DMS153 (cell line): ENCODE results near the gene UBE3B.

Source experiments
- DNase-seq: peaks from one replicate; lab custom pipeline; 2025; lab: John Stamatoyannopoulos, UW

Gene UBE3B

DNA sequence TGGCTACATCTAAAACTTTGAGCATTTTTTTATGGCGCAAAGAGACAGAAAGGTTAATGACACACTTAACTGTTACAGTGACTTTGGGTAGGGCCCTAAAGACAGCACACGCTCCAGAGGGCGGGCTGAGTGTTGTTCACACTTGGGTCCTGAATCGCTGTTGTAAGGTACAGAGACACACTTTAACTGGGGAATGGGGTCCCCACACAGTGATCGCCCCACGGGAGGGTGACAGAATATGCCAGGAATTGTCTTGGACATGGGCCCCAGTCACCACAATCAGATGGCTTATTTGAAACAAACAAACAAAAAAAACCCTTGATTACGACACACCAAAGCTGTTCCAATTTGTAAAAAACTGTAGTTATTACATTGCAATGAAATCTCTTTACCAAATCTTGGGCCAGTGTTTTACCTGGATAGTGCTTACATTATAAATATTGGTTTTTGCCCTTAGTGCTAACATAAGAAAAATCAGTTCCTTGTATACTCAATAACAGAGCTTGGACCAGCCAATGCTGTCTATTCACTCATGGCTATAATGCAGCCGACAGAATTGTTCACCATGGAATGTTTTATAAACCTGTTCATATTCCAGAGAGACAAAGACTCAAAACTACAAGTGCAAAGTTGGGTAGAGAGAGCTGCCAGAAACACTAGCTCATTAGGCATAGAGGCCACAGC lies 28.6 kb upstream of the UBE3B start:
- DNase-seq = no peak

DNA sequence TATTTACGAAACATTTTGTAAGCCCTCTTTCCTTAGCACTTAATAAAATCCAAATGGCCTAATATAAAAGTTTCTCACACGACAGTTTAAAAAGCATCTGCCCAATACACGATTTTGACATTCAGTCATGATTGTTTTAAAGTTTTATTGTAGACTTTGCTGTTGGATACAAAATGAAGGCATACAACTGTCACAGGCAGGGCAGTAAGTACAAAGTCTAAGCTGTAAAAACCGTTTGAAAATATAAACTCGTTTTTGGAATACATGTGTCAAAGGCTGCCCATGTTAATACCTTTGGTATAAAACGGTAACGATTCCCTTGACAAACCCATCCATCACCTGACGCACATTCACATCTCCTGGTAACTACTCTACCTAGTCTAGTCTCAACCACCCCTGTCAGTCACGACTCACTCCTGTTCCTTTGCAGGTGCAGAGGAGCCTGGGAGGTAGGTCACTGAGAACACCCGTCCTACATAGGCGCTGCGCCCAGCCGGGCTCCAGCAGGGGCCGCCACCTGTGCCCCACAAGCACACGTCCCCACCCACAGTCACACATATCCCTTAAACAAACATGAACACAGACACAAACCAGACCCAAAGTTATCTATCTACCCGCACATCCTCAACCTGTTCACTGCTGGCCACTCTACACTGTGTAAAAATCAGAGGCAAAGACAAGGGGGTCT lies 27.4 kb upstream of the UBE3B start:
- DNase-seq = no peak

DNA sequence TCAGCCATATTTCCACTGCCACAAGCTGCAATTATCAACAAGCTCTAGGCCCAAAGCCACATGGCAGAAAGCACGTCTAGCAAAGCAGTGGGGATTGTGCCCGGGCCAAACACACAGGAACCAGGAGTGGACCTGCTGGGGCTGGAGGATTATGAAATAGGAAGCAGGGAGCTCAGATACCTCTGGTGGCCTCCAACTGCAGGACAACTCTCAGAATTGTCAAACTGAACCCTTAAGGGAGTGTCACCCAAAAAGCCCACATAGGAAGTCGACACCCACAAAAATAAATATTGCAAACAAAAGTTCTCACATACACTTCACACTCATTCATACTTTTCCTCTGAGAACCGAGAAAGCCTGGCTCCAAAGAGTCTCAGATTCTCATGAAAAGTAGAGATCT lies 26.5 kb upstream of the UBE3B start:
- DNase-seq = no peak

DNA sequence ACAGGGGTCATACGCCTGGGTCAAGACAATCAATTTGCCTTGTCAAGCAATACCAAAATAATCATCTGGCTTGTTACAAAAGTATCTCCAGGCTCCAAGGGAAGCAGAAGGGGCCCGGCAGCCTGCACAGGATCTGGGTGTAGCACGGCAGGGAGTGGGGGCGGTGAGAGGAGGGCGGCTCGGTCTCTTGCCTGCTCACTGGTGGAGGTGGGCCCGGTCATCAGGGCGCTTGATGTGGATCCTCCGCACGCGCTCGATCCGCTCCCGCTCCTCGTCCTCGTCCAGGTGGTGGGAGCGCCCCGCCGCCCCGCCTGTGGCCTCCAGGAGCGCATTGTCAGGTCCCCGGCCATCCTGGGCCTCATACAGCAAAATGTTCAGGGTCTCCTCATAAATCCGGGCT lies 26.0 kb upstream of the UBE3B start:
- DNase-seq = no peak

DNA sequence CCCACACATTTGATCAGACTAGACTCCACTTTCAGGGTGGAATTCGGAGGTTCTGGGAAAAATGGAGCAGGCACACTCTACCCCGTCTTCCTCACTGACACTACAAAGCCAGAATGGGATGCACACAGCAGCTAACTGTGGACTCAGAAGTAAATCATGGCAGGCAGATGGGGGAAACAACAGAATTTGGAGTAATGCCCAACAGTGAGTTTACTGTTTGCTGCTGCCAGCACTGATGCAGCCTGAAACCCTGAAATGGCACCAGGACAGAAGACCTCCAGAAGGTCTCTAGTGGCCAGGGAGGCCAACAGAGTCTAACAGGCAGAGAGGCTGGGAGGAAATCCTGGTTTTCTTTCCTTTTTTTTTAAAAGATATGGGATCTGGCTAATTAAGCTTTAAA lies 24.9 kb upstream of the UBE3B start:
- no peak for DNase-seq

DNA sequence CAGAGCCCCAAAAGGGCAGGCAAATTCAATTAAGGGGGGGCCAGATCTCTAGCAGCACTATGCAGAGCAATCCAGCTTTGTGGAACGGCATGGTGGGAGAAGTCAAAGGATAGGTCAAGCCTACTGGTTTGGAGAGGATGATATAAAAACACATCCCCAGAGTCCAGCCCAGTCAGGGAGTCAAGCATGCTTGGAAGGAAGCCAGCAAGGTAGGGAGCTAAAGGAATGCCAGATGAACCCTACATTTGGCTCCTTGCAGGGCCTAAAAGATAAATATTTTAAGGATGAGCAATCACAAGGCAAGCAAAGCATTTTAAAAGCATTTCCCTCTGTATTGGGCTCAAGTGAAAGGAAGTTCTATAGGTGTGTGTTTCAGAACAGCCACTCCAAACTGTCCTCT lies 21.7 kb upstream of the UBE3B start:
- DNase-seq = no peak

DNA sequence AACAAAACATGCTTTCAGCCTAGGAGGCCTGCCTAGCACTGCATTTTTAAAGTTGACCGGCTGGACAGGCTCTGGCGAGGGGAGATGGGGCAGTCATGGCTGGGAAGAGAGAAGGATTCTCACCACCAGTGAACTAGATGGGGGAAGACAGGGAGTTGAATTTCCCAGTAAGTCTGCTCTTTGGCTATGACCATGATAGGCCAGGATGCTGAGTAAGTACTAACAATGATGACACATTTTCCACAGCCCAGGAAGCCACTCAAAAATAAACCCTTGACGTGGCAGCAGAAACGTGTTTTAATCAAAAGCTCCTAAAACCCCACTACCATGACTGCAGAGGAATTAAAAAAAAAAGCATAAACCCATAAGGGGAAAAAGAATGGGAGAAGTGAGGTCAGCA lies 19.3 kb upstream of the UBE3B start:
- no peak for DNase-seq

DNA sequence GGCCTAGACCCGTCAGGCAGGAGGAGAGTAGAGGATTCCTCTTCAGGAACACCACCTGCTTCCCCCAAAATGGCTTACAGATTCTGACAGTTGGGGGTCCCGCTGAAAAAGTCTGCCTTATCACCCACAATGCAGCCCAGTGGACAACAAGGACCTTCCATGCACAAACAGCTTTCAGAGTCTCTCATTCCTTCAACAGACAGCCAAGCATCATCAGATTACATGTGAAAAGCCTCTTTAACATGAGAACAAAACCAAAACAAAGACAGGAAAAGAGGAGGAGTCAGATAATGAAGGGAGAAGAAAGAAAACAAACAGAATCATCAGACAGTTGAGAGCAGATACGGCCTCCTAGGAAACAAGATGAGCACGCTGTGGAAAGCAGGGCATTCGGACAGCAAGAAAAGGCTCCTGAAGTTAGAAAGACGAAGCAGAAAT lies 18.6 kb upstream of the UBE3B start:
- no peak for DNase-seq

DNA sequence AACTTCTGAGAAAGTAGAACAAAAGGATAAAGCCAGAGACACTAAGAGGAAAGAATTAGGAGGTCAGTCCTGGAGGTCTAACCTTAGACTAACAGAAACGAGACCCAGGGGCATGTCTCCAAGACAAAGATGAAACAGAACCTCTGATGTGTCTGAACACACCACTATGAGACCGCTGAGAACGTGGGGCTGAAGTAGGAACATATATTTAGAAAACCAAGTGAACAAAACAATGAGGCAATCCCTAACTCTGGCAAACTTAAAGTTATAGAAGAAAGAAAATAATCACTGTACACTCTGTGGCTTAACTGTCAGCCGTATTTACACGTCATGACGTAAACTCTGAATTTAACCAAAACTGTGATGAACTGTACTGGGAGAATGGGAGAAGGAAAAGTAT lies 18.2 kb upstream of the UBE3B start:
- no peak for DNase-seq

DNA sequence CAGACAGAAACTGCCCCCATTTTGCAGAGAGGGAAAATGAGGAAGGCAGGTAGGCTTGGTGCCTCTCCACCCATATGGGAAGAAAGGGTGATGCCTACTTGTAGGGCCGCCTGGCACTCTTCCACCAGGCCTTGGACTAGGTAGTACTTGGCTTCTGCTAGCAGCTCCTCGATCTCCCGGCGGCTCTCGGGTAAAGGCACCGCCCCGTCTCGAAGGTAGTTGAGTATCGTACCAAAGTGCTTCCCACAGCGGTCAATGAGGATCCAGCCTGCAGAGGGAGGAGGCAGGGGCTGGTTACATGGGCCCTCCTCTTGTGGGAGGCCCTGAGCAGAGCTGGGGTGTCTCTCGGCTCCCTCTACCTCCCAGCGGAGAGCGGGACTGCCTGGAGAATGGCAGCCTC lies 16.9 kb upstream of the UBE3B start:
- DNase-seq = no peak

DNA sequence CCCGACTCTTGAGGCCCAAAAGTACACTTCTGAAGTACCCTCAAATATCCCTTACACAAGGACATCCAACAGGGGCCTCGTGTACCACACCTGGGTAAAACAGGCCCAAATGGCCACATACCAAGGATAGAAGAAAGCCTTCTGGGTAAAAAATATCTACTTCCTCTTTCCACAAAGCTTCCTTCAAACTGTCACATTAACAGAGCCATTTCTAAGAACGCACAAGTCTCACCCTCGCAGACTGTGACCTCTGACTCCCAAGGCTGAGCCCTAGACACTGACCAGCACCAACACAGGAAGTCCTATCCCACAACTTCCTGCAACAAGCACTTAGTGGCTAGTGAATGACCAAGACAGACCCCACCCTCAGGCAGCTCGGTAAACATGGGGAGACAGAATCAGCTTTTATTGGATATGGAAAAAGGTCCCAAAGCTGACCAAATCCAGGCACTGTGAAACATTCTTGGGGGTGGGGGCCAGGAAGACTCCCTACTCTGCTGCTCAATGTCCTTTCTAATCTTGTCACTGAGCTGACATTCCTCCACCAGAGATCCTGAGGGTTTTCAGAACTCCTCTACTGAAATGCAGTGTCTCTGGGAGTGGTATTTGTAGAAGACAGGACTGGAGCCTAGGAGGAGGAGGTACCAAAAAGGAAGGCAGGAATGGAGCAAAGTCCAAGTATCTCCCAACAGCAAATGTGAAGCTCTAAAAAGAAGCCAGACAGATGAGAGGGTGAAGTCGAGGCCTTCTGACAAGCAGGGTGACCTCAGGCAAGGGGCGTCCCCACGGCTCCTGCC lies 16.2 kb upstream of the UBE3B start:
- no peak for DNase-seq

DNA sequence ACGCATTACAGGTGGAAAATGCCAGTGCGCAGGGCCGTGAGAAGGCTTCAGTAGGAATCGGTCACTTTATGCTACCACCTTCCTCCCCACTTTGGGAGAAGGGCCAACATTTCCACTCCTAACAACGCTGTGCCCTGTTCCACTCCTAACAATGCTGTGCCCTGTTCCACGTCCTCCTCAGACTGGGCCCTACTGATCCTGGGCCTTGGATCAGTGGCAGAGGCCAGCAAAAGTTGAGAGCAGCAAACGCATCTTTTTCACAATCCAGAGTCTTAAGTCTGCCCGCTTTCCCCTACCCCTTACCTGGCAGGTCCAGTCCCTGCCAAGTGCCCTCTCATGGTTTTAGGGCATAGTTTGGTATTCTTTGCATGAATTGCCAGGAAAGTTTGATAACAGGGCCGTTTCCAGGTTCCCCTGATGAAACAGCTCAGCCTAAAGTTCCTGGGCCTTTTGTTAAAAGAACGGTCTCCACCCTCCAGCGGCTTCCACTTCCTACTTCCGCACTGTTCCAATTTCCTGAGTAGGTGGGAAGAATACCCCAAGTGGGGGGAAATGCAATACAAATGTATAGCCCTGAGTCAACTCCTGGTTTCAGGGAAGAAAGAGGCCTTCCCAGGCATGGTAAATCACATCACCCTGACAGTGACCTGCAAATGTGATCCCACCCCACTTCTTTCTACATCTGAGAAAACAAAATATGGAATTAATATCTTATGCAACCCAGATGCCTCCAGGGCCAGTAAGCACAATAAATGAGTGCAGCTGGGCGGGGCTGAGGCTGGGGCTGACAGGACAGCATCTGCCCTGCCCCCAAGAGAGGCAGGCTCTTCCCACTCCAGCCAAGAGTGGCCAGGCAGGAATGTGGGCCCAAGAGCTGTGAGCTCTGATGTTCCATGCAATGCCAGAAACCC lies 15.3 kb upstream of the UBE3B start:
- DNase-seq = no peak

DNA sequence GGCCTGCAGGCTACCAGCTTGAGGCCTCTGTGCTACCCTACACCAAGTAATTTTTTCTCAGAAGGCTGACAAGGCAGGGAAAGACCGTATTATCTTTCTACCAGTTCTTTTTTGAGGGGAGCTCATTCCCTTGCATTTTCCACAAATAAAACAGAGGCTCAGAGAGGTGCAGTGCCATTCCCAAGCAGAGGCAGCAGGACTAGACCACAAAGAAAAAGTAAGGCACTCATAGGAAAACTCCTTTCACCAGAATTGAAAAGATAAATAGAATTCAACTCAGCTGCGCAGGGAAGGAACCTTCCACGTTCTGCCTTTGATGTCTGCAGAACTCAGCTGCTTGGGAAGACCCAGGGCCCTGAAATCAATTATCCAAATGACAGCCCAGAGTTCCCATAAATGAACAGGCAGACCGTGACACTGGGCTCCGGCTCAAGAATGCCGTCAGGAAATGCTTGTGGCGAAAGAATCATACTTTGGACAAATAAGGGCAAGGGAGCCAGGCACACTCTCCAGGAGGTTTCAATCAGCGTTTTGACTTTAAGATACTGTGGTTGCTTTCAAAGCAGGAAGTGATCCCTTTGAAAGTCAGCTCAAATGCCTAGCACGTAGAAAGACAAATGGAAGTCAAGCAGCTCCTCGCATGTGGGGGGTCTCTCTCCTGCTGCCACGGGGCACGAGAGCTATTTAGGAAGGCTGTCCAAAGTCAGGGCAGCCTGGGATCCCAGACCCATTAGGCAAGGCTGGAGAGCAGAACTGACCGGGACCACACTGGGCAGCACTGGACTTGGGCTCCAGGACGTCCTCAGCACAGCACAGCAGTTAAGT lies 14.4 kb upstream of the UBE3B start:
- DNase-seq = no peak

DNA sequence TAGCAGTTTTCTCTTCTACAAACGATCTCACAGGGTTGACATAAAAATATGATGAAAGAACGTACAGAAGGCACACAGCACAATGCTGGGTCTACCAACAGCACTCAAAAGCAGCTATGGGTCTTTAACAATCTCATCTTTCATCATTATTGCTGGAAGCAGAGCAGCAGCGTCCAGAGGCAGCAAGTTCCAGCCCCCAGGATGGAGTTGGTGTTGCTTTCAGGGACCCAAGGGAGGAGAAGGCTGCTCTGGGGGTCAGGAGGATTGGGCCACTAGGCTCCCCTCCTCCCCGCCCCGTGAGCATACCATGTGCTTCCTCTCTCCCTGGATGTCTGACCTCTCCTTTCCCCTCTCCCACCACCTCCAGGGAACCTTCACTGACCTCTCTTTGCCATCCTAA lies 13.7 kb upstream of the UBE3B start:
- no peak for DNase-seq

DNA sequence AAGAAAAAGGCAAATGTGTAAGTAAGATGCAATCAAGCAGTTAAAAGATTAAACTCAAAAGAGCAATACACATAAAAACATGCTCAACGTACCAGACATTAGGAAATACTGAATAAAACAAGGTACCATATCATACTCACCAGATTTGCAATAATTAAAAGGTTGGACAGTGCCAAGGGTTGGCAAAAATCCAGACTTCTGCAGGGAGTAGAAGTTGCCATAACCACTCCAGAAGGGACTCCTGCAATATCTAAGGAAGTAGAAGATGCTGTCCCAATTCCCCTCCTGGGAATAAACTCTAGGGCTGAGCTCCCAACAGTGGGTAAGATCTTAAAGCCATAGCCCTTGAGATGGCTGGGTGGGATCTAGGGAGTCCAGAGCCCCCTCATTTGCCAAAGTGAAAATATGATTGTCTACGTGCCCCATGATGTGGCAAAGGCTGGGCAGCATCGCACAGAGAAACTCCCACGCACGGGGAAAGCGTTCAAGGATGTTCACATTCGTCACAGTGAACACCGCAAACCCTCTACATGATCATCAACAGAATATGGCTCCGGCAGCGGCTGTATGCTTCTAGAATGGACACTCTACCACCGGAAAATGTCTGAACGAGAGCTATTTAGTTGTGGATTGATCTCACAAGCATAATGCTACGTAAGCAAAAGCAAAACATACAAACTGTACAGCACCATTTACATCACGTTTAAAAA lies 12.6 kb upstream of the UBE3B start:
- no peak for DNase-seq

DNA sequence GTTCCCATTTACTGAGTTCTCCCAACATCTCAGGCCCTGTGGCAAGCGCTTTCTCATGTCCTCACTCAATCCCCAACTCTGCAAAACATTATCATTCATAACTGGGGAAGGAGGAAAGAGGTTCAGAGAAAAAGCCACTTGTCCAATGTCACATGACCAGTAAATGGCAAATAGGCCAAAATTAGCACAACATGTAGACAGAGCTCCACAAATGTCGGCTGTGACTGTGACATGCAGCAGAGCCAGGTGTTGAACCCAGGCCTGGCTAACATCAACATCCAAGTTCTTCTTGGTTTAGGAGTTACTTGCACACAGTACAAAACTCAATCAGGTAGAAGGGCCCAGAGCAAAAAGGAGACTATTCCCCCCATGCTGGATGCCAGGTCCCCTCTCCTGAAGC lies 11.1 kb upstream of the UBE3B start:
- DNase-seq = no peak

DNA sequence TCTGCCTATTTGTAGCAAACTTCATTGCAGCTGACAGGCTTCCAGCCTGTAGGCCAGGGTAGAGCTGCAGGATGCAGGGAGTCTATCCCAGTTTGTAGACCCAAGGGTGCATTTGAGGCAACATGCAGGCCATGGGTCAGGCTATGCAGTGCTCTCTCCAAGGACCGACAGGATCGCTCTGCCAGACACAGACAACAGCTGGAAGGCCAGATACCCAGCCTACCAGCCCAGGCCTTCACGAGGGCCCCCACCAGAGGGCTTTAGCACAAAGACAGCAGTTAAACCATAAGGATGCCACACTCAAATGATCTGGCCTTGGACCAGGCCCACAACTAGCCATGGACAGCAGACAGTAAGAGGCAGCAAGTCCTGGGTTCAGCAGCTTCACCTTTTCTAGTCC lies 10.6 kb upstream of the UBE3B start:
- DNase-seq = no peak

DNA sequence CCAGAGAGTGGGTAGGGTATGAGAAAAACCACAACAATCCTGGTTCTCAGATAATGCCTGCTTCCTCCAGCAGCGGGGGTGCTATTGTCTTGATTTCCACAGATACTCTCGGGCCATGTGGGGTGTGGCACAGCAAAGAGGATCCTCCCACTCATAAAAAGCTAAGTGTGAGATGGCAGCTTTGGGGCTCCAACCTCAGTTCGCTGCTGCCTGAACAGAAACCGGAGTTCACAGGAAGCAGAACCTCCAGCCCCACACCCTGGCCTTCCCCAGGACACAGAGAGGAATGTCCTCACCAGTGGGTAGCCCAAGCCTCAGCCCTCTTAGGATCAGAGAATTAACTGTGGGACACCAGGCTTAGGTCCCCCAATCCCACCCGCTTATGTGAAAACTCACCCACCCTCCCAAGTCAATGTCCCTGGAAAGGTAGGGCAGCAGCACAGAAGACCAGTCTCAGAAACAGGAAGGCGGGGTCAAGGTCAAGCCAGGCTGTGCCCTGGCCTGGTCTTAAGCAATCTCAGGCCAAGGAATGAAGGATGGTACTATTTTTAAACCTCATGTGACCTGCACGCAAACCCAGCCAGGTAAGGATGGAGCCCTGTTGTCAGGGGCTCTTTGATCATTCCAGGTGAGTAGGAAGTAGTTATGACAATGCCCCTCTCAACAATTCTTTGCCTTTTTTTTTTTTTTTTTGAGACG lies 9.3 kb upstream of the UBE3B start:
- DNase-seq = no peak

DNA sequence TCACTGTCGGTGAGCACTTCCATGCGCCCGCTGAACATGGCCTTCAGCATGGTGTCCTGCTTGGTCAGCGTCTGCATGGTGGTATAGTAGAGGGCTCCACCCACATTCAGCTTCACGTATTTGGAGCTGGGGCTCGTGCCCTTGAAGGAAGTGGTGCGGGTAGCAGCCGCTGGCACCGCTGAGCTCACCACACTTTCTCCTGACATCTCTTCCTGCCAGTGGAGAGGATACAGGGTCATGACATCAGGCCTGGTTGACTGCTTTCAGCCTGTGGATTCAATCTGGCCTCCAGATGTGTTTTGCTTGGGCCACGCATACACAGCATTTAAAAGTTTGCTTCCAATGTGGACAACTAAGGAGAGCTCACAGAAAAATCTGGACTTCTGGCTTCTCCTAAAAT lies 7.9 kb upstream of the UBE3B start:
- DNase-seq = no peak

DNA sequence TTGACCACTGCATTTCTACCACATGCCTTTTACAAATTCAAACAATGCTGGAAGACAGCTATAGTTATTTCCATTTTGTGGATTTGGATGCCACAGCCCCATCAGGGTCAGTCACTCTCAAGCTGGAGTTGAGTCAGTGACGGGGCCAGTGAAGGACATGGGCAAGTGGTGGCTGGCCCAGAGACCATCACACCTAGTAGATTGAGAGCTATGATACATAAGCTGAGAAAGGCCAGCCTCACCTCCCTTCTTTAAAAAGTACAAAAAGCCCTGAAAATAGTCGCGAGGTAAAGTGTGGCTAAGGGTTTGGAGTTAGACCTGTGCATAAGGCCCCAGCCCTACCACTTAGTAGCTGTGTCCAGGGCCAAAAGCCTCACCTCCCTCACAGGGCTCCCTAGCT lies 4.4 kb upstream of the UBE3B start:
- DNase-seq = no peak
